GM12891 (cell line): ENCODE data around the gene RER1.

Experiments
- POLR2A ChIP-seq: IDR thresholded peaks from 2 replicates; pipeline ENCODE4 v1.6.1; 2011; ENCODE audit warnings: low read depth, low read length, control low read depth
- POLR2AphosphoS5 ChIP-seq: IDR thresholded peaks from 2 replicates; pipeline ENCODE4 v1.6.1; 2011; ENCODE audit warnings: low read depth, low read length, control low read depth
- POU2F2 ChIP-seq: IDR thresholded peaks from 2 replicates; pipeline ENCODE4 v1.6.1; 2011; ENCODE audit warnings: low read depth, mild to moderate bottlenecking, control low read depth, low read length, moderate library complexity
- SPI1 ChIP-seq: IDR thresholded peaks from 2 replicates; pipeline ENCODE4 v1.6.1; 2011; ENCODE audit warnings: low read depth, low read length, control low read depth
- TAF1 ChIP-seq: IDR thresholded peaks from 2 replicates; pipeline ENCODE4 v1.6.1; 2011; ENCODE audit warnings: low read depth, low read length, control low read depth

- TF ChIP-seq POLR2A, result no peak
- TF ChIP-seq POLR2AphosphoS5, result no peak; the same call in 1 of the 2 replicates
- no peak for TF ChIP-seq POU2F2
- no peak for TF ChIP-seq SPI1
- TF ChIP-seq TAF1, result no peak
Measured at GRCh38 chr1:2394761-2395160, 3.1 kb downstream of the RER1 start.
